Measurements from ENCODE around the gene ZBTB7C.

ZBTB7C gene

DNA sequence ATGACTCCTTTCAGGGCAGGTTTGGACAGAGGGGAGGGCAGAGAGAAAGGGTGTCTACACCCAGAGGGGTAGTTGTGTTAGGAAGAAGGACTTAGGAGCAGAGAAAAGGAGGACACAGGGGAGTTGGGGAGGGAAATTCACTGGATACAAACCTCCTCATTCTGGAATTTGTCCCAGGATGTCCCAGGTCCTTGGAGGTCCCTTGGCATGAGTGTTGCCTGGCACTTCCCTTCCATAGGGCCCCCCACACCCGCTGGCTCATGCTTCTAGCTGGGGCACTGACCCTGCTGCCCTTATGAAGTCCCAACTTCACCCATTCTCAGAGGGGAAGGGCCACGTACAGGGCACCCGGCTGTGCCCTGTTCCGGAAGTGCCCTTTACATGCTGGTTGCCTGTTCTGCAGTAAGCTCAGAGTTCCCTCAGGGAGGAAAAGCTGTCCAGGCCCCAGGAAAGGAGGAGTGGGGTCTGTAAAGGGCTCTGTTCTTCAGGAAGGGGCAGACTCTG is 385.1 kb downstream of the ZBTB7C start:
- DNase-seq (ENCODE audit: low read depth, low spot score), result no peak

DNA sequence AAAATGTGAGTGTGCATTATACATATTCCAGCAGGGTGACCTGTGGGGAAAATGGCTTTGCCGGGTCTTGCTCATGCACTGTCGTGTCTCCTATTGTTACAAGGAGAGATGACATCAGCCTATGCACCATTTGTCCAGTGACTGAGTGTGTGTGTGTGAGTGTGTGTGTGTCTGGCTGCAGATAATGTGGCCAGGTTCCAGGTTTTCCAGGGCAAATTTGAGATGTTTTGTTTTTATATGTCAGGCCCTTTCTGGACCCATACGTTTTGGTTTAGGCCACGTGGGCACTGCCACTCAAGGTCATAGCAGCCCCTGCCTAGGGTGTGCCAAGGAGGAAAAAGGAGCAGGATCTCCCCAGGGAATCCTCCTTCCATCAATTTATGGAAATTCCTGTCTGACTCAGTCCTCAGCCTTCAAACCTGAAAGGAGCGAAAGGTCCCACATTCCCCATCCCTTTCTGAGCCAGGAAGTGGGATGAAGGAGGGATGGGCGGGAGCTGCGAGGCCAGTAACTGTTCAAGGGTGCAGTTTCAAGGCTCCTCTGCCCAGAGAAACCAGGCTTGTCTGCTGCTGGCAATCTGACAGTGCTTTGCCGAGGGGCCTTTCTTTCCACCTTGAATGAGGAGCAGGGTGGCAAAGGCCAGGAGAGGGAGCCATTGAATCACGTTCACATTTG is 385.7 kb downstream of the ZBTB7C start:
- DNase-seq (ENCODE audit: low read depth, low spot score), result no peak

DNA sequence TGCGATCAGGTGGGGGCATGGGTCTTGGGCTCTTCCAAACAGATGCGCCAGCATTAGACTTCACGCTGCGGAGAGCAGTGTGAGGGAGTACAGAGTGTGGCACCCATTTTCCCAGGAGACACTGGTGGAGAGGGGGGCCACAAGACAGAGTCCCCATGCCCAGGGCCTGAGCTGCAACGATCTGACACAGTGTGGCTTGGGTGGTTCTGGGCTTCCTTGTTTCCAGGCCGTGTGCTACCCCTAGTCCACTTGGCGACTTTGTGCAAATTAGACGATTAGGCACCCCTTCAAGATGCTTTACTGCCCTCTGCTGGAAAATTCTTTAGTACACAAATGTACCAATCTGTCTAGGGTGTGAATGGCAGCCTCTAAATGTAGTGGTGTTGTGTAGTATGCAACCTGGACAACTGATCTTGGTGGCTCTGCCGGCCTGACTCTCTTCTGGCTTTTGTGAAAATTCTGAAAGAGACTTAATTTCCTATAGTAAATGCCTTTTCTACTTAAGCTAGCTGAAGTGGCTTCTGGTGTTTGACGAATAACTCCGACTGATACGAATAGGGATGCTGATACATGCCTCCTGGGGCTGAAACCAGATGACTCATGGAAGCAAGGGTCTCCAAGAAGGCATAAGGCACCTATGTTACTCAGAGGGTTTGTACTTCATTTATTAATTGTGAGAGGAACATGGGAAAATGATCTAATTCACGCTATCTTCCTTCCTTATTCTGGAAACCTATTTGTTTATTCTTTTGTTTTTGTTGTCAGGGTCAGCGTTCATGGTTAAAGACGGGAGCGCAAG is 386.5 kb downstream of the ZBTB7C start:
- DNase-seq (ENCODE audit: low read depth, low spot score), result no peak

- DNase-seq (ENCODE audit: low read depth, low spot score), result no peak
Measured at GRCh38 chr18:48022021-48022420, 387.2 kb downstream of the ZBTB7C start.

DNA sequence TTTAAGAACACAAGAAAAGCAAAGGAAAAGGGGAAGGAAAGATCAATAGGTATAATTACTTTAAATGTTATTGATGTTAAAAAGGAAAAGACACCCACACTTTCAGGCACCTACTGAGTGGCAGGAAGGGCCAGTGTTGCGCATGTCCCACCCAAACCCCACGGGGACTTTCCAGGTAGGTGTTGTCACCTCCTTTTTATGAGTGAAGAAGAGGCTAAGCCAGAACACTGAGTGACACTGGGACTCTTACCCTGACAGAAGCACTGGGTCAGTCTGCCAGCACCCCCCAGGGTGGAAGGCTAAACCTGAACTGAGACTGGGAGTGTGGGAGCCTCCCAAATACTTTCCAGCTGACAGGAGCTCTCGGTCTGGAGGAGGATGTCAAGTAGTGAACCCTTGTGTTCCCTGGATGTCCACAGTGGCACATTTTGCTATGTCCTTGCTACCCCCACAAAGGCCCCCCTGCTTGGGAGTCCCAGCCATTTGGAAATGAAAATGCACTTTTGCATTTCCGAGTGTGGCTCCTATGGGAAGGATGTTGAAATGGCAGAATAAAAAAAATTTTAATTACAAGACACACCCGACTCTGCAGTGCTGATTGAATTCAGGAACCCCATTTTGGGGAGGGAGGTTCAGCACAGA is 387.8 kb downstream of the ZBTB7C start:
- no peak for DNase-seq (ENCODE audit: low read depth, low spot score)

- DNase-seq (ENCODE audit: low read depth, low spot score), result no peak
Measured at GRCh38 chr18:48020337-48021250, 388.6 kb downstream of the ZBTB7C start.

DNA sequence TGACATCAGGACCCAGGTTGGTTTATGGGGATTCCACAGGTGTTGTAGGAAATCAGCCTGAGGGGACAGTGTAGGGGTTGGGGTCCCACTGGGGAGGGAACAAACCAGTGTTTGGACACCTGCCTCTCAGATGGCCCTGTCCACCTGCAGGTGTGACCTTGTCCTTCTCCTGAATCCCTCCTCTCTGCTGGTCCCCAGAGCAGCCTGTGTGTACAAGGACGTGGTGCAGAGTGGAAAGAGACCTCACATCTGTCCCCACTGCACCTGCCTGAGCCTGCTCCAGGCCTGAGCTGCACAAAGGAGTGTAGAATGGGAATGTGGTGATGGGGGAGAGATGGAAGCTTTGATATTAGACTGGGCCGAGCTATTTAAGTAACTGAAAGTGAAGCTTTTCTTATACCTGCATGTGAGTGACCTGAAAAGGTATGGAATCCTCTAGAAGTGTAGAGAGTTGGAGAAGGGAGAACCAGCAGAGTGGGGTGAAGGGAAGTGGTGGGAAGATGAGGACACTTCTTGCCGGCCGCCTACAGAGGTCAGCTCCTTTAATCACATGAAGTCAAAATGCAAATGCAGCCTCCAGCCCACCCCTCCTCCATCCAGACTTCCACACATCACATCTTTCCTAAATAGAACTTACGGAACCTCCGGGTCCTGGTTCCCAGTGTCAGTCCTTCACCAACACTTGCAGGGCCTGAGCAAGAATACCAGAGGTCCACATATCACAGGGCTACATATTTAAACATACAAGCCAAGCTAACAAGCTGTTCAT is 389.4 kb downstream of the ZBTB7C start:
- DNase-seq (ENCODE audit: low read depth, low spot score), result no peak

- DNase-seq (ENCODE audit: low read depth, low spot score), result no peak
Measured at GRCh38 chr18:48018851-48019250, 390.3 kb downstream of the ZBTB7C start.

DNA sequence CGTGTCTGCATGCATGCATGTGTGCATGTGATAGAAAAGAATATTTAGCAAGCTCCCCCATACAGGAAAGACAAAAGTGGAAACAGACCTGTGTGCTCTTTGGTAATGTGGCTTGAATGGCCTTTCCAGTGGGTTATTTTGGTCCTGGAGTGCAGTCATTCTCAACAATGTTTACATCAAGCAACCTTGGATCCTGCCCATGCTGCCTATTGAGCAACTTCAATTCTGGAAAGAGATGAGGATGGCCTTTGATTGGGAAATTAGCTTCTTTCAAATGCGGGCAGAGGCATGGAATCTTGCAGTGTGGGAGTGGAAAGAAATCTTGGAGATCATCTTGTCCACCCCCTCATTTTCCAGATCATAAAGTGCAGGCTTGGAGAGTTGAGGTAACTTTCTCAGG is 391.5 kb downstream of the ZBTB7C start:
- DNase-seq (ENCODE audit: low read depth, low spot score), result no peak

DNA sequence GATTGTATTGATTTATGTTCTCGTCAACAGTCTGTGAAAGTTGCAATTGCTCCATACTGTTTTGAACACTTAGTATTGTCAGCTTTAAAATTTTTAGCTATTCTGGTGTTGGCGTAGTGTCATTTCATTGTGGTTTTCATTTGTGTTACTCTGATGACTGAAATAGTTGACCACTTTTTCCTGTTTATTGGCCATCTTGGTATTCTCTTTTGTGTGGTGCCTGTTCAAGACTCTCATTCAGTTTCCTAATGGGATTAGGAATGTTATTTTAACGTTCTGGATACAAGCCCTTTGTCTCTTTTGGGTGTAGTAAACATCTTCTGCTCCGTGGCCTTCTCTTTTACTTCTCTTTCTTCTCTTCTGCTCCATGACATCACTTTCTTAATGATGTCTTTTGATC is 396.0 kb downstream of the ZBTB7C start:
- DNase-seq (ENCODE audit: low read depth, low spot score), result no peak

DNA sequence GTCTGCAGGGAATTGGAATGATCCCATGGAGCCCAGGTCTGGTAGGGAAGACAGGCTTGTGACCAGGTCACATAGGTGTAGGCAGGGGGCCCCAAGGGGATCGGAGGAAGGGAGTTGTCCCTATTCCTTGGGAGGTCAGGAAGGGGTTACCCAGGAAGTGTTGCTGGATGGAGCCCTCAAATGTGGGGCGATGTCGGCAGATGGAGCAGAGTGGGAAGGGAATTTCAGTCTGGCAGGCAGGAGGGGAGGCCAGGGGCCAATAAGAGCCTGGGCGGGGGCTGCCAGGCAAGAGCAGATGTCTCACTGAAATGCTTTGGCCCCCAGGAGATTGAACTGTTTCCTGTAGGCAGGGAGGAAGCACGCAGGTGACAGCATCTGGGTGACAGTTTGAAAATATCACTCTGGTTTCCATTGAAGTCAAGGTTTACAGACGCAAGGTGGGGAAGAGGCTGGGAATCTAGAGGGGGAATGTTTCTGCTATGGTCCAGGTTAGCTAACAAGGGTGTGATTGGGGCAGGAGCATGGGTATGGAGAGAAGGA is 397.2 kb downstream of the ZBTB7C start:
- no peak for DNase-seq (ENCODE audit: low read depth, low spot score)

GRCh38 chr18:48010264-48010663 is 398.9 kb downstream of the ZBTB7C start:
- DNase-seq (ENCODE audit: low read depth, low spot score), result no peak

DNA sequence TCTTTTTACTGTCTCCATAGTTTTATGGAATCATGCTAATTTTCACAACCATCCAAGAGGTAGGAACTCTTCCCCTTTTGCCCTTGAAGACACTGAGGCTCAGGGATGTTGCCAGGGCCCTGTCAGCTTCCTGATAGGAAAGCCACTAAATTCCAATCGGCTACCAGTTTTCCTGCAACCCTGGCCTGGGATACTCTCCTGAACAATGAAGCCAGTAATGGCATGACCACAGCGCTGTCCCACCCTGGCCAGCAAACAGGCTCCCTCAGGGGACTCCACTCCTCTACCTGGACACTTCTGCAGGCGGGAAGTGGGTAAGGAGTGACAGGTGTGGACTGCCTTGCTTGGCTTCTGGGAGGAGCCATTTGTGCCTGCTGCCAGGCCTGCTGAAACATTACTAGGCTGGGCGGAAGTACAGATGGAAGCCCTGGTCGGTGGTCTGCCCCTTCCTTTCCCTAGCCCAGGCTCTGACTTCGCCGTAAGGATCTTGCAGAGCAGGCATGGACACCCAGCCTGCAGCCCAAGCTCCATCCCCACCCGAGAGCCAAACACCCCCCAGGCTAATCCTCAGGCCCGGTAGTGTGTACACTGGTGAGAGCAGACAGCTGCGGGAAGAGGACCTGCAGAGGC is 400.0 kb downstream of the ZBTB7C start:
- no peak for DNase-seq (ENCODE audit: low read depth, low spot score)

- DNase-seq (ENCODE audit: low read depth, low spot score), result no peak
Measured at GRCh38 chr18:48007955-48008701, 401.1 kb downstream of the ZBTB7C start.

DNA sequence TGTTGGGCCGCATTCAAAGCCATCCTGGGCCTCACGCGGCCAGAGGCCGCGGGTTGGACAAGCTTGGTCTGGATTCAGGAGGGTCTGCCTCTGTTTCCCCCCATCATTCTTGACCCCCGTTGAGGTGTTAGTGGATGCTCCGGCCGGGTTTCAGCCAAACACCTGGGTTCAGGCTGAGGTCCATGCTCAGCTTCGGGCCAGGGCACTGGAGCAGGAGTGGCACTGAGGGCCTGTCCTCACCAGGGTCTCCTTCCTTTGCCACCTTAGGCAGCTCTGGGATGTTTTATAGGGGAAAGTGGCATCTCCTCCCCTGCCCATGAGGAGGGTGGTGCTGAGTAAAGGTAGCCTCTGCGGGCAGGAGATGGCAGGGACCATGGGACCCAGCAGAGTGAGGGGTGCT is 401.8 kb downstream of the ZBTB7C start:
- DNase-seq (ENCODE audit: low read depth, low spot score), result no peak

DNA sequence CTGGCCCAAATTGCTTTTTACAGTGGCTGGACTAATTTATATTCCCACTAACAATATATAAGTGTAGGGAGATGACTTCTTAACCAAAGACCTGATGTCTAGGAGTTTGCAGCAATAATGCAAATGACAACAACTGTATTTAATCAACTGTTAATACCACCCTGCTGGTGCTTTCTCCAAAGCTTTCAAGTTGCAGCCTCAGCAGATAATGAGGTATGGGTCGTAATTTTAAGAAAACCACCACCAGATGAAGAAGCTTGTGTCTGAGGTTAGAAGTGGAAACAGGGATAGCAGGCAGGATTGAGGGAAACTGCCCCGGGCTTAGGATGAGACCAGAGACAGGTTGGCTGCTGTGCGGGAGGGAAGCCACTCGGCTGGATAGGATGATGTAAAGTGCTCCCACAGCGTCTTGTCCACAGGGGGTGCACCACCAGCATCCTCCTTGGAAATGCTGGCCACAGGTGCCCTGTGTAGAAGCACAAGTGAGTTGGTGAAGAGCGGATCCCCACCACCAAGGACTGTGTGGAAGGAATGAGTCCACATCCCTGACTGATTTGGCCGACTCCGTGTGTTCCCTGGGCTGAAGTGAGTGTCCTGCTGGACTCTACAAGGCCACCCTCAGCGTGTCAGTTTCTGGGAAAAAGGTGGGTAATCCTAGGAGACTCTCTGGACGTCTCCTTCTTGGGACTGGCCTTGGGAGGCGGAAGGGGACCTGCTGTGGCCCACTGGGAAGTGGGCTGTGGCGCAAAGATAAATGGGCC is 402.6 kb downstream of the ZBTB7C start:
- DNase-seq (ENCODE audit: low read depth, low spot score), result no peak

- no peak for DNase-seq (ENCODE audit: low read depth, low spot score)
Measured at GRCh38 chr18:48004577-48004976, 404.6 kb downstream of the ZBTB7C start.

Measured in iPS DF 19.7 (cell line).